ENCODE measurements around the gene DNAJC5.

Gene DNAJC5

GRCh38 chr20:63885264-63886053, 9.5 kb upstream of the DNAJC5 start:
- DNase-seq: no peak

GRCh38 chr20:63886054-63886419, 8.9 kb upstream of the DNAJC5 start:
- no peak for DNase-seq

- no peak for DNase-seq
Observed at GRCh38 chr20:63886921-63887320, 8.0 kb upstream of the DNAJC5 start.

- no peak for DNase-seq
Observed at GRCh38 chr20:63889241-63890200, 5.4 kb upstream of the DNAJC5 start.

GRCh38 chr20:63890201-63890576, 4.7 kb upstream of the DNAJC5 start:
- no peak for DNase-seq

GRCh38 chr20:63890616-63891015, 4.3 kb upstream of the DNAJC5 start:
- no peak for DNase-seq

GRCh38 chr20:63891061-63892002, 3.6 kb upstream of the DNAJC5 start:
- no peak for DNase-seq

- DNase-seq: no peak
Observed at GRCh38 chr20:63892402-63892801, 2.5 kb upstream of the DNAJC5 start.

GRCh38 chr20:63893999-63894357, 948 bp upstream of the DNAJC5 start:
- DNase-seq: no peak

GRCh38 chr20:63895202-63895951, 451 bp downstream of the DNAJC5 start:
- DNase-seq: no peak

- no peak for DNase-seq
Observed at GRCh38 chr20:63895952-63896263, 982 bp downstream of the DNAJC5 start.

GRCh38 chr20:63896264-63897105, 1.6 kb downstream of the DNAJC5 start:
- DNase-seq: no peak

GRCh38 chr20:63897978-63898561, 3.1 kb downstream of the DNAJC5 start:
- no peak for DNase-seq

GRCh38 chr20:63898882-63899558, 4.1 kb downstream of the DNAJC5 start:
- DNase-seq: no peak

- no peak for DNase-seq
Observed at GRCh38 chr20:63900413-63900812, 5.5 kb downstream of the DNAJC5 start.

GRCh38 chr20:63903796-63904561, 9.1 kb downstream of the DNAJC5 start:
- no peak for DNase-seq

GRCh38 chr20:63908008-63908682, 13.2 kb downstream of the DNAJC5 start:
- DNase-seq: no peak

- DNase-seq: no peak
Observed at GRCh38 chr20:63911176-63911575, 16.2 kb downstream of the DNAJC5 start.

GRCh38 chr20:63913768-63914167, 18.8 kb downstream of the DNAJC5 start:
- DNase-seq: no peak
